Measurements from ENCODE around the gene EIF4A3.
"Not testable (repeated sequence)": the region's sequence is repeated elsewhere in the genome, so short reads cannot be mapped to it uniquely, and the experiment has no call there.

The EIF4A3 gene

DNA sequence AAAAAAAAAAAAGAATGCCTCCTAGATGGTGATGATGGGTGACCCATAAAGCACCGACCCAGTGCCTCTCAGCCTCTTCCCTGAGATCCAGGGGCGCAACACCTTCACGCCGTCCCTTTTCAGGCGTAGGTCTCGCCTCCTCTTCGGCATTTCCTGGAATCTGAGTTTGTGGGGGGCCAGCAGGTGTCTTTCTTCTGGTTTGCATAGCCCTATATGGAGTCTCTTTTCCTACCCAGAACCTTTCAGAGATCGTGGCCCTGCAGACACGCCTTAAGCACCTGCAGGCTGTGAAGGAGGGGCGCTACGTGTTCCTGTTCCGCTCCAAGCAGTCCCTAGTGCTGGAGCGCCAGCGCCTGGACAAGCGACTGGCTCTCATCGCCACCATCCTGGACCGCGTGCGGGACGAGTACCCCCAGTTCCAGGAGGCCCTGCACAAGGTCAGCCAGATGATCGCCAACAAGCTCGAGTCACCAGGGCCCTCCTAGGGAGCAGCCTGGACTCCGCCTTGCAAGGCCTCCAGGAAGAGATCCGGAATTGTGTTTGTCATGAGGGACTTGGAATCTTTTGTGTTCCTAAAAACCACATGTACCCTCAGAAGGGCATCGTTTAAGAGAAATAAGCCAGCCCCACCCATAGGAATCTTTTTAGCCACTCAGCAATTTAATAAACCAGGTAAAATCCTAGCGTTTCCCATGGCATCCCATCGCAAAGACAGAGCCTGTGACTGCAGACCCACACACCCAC, 47.5 kb downstream of the EIF4A3 start:
- no peak for DNase-seq

DNA sequence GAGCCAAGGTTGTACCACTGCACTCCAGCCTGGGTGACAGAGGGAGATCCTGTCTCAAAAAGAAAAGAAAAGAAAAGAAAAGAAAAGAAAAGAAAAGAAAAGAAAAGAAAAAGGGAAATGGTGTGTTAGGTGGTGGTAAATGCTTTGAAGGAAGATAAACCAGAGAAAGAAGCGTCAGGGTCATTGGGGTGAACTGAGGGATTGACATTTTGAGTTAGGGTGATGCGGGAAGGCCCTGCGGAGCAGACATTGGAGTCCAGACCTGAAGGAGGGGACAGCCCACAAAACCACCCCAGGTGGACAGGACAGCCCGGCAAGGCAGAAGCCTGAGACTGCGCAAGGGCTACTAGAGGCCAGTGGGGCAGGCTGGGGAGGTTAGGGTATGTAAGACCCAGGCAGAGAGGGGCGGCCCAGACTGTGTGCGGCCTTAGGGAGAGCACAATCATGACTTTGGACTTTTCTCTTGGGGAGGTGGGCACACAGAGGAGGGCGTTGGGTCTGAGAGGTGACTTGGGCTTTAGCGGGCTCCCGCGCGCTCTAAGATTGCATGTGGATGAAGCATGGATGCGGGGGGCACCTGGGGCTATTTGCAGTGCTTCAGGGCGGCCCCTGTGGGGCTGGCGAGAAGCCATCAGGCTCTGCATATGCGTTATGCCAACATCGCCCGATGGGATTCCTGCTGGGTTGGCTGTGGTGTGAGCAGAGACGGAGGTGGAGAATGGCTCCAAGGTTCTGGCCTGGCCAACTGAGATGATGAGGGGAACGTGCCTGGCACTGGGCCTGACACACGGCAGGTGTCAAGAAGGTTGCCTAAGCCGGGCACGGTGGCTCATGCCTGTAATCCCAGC, 48.9 kb downstream of the EIF4A3 start:
- no peak for DNase-seq

DNA sequence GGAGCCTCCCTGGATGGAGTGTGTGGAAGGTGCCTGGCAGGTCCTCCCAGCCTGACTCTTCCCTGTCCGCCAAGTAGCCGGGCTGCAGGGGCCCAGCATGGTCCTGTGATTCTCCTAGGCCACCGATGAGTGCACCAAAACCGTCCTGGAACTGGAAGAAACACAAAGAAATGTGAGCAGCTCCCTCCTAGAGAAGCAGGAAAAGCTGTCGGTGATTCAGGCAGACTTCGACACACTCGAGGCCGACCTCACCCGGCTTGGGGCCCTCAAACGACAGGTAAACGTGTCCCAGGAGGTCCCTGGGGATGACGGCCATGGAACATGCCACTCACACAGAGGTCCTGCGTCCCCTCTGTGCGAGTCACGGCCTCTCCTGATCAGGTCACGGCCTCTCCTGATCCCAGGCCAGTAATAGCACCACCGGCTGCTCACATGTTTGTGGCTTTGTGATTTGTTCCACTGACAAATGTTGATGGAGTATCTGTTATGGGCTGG, 49.8 kb downstream of the EIF4A3 start:
- no peak for DNase-seq

DNA sequence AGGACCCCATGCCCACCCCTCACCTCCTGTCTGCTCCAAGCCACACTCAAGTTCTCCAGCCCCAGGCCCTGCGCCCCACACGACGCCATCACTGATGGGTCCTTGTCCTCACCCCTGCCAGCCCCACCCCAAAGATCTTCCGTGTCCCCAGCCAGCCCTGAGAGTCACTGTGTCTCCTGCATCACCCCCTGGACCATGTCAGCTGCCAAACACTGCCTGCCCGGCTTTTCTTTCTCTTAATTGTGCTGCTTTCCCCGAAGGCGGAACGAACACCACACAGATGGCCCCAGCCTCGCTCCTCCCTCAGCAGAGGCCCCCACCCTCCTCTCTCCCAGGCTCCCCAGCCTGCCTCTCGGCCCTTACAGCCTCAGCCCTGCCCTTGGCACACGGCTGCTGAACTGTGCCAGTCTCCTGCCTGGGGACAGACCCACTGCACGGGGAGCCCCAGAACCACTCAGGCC, 50.3 kb downstream of the EIF4A3 start:
- no peak for DNase-seq

DNA sequence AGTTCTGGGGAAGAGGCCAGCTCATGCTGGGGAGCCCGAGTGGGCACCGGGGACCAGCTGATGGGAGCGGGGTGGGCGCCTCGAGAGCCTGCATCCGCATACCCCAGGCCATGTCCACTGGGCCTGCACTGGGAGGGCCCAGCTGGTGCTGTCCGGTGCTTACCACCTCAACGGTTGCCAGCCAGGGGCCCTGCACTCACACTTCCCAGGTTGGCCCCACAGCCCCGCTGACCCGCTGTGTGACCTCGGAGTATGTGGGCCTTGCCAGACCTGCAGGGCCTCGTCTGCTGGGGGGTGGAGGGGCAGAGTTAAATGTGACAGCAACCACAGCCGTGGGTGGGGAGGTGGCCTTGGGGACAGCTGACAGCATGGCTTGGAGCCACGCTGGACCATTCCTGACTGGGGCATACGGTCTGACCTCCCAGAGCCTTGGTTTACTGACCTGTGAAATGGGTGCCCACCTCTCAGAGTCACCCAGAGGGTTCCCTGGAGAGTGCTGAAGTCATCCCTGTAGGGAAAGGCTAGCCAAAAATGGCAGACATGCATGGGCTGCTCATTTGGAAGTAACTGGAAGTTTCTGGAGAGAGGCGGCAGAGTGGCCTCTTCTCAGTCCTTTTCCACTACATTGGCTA, 51.0 kb downstream of the EIF4A3 start:
- no peak for DNase-seq

DNA sequence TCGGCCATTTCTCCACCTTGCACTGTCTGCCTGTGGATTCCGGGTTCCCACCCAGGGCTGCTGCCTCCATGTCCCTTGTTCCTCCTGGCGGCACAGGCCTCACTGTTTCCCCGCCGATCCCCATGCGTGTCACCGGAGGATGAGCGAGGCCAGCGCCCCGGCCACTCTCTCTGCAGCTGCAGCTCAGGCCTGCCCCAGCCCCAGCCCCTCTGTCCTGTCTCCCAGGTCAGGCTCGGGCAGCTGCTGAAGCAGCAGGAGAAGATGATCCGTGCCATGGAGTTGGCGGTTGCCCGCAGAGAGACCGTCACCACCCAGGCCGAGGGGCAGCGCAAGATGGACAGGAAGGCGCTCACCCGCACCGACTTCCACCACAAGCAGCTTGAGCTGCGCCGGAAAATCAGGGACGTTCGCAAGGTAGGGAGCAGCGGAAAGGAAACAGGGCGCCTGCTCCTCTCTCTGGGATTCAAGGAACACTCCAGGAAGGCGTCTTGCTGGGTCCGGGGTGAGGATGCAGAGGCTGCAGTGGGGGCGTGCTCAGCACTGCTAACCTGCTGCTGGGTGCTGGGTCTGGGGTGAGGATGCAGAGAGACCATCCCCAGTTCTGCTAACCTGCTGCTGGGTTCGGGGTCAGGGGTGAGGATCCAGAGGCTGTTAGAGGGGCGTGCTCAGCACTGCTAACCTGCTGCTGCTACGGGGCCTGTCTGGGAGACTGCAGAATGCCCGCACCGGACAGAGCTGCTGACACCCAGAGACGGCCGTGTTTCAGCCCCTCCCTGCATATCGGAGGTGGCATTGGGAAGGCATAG, 51.7 kb downstream of the EIF4A3 start:
- no peak for DNase-seq

DNA sequence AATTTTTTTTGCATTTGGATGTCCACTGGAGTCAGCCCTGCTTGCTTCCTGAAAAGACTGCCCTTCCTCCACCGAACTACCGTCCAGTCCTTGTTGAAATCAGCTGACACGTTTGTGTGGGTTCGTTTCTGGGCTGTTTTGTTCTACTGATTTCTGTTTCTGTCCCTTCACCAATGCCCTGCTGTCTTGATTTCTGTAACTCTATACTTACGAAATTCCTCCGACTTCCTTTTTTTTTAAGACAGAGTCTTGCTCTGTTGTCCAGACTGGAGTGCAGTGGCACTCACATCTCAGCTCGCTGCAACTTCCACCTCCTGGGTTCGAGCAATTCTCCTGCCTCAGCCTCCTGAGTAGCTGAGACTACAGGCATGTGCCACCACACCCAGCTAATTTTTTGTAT, 54.0 kb downstream of the EIF4A3 start:
- DNase-seq = peak; percentile 91 to 97

DNA sequence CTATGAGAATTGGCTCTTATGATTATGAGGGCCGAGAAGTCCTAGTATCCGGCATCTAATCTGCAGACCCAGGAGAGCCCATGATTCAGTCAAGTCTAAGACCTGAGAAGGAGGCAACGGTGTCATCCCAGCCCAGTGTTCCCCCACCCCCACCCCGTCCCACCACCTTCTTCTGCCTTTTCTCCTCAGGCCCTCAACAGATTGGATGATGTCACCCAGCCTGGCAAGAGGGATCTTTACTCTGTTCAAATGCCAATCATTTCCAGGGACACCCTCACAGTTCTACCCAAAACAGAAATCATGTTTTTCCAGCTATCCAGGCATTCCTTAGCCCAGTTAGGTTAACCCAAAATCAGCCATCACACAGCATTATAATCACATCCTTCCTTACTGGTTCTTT, 55.6 kb downstream of the EIF4A3 start:
- DNase-seq = peak; percentile 22 to 48

DNA sequence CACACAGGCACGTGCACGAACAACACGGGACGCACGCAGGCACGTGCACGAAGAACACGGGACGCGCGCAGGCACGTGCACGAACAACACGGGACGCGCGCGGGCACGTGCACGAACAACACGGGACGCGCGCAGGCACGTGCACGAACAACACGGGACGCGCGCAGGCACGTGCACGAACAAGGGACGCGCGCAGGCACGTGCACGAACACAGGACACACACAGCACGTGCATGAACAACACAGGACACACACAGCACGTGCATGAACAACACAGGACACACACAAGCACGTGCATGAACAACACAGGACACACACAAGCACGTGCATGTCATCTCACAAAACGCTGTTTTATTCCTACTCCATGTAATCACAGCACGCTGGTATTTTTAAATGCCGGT, 56.8 kb downstream of the EIF4A3 start:
- DNase-seq = not testable (repeated sequence)

DNA sequence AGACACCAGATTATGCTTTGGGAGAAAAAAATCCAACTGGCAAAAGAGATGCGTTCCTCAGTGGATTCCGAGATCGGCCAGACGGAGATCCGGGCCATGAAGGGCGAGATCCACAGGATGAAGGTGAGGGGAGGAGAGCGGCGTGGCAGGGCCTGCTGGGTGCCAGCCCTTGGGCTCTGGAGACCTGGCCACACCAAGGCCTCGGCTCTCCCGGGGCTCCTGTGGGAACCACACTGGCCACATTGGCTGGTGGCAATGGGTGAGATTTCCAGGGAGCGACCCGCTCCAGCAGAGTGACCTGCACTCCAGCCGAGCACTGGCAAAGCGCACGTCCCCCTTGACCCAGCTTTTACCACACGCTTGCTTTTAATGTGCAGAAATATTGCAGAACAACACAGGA, 57.2 kb downstream of the EIF4A3 start:
- DNase-seq = no peak

DNA sequence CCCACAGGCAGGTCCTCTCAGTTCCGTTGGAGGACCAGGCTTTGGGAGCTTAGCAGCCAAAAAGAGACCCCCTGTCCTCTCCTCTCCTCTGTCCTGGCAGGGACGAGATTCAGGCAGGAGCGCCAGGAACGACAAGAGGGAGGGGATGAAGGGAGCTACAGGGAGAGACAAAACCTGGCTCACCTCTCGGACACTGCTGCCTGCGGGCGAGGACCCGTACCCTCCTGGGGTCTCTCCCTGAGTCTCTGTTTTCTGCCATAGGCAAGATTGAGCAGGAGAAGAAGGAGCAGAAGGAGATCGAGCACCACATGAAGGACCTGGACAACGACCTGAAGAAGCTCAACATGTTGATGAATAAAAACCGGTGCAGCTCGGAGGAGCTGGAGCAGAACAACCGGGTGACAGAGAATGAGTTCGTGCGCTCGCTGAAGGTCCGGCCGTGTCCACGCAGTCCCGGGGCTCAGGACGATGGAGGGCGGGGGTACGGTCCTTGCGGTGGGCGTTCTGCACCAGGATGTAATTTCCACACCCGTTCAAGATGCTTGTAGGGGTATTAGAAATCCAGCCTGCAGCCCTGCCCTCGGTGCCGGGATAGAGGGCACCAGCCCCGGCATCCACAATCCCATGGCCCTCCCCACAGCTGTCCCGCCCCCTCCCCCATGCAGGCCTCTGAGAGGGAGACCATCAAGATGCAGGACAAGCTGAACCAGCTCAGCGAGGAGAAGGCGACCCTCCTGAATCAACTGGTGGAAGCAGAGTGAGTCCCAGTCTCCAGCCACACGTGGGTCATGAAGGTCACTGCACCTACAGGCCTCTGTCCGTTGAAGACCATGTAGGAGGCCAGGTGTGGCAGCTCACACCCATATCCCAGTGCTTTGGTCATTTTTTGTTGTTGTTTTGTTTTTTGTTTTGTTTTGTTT, 59.3 kb downstream of the EIF4A3 start:
- no peak for DNase-seq

DNA sequence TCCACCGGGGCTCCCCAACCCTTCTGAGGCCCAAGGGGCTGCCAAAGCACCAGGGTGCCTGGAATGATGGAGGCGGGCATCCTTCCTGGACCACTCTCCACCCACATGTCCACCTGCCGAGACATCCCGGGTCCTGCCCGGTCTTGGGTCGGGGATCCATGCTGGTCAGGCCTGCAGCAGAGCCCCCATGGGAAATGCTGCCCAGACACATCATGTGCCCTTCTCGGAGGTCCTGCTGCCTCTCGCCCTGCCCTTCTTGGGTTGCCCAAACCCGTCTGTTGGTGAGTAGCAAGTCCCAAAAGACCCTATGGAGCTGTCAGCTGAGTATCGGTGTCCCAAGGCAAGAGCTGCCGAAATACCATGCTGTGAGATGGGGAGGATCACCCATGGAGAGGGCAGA, 60.3 kb downstream of the EIF4A3 start:
- no peak for DNase-seq

DNA sequence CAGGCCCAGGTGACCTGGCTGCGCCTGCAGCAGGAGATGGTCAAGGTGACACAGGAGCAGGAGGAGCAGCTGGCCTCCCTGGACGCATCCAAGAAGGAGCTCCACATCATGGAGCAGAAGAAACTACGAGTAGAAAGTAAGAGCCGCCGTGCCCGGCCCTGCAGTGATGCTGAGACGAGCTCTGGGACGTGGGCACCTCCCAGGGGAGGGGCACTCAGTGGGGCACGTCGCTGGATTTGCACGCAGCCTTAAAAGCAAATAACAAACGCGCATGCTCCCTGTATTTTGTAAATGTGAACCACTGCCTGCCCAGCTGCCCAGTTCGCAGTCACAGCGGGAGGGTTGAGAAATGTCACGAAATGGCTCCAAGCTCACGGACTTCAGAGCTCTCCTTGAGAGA, 60.8 kb downstream of the EIF4A3 start:
- DNase-seq = no peak

DNA sequence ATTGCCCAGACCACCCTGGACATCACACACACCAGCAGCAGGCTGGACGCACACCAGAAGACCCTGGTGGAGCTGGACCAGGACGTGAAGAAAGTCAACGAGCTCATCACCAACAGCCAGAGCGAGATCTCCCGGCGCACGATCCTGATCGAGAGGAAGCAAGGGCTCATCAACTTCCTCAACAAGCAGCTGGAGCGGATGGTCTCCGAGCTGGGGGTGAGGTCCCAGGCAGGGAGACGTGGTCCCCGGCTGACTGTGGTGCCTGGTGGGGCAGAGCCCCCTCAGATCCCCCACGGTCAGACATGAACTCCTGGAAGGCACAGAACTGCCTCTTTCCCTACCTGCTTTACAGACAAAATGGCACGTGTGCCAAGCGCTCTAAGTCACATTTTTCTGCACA, 62.2 kb downstream of the EIF4A3 start:
- DNase-seq = no peak
